Brain microvascular endothelial cell (primary cell): Measurements from ENCODE around the gene MLLT10.
"Not testable (repeated sequence)": the region's sequence is repeated elsewhere in the genome, so short reads cannot be mapped to it uniquely, and the experiment has no call there.

ENCODE experiments used
- DNase-seq: peaks from one replicate; pipeline ENCODE4 v3.0.0-alpha.2; 2020
- H3K27ac ChIP-seq: fragments of 250-450 bp; sonication (Bioruptor Pico); 2 replicates; pipeline ENCODE4 v1.5.1; 2020; ENCODE audit warnings: mild to moderate bottlenecking, moderate library complexity
- H3K27me3 ChIP-seq: fragments of 250-450 bp; sonication (Bioruptor Pico); replicated peaks from 2 replicates; pipeline ENCODE4 v1.5.1; 2020; ENCODE audit warnings: mild to moderate bottlenecking
- H3K36me3 ChIP-seq: fragments of 250-450 bp; sonication (Bioruptor Pico); replicated peaks from 2 replicates; pipeline ENCODE4 v1.5.1; 2020; ENCODE audit warnings: mild to moderate bottlenecking
- H3K4me3 ChIP-seq: 2 replicates; pipeline ENCODE4 v1.5.1; 2011; ENCODE audit warnings: low read depth, mild to moderate bottlenecking, control low read depth, low read length, moderate library complexity
- in situ Hi-C: cut with HindIII; loops from 2 replicates; pipeline ENCODE4 v1.10.0; 2017; ENCODE audit warnings: low sequenced_read_pairs, low pct_ligation_motif_present
- TF ChIP-seq, protein P1 (sequence below): IDR thresholded peaks from 2 replicates; pipeline ENCODE4 v1.5.1; 2011; ENCODE audit warnings: low read depth, mild to moderate bottlenecking, moderate library complexity, low read length, control low read depth, inconsistent platforms; ENCODE audit errors: missing control alignments

MLLT10 gene

DNA sequence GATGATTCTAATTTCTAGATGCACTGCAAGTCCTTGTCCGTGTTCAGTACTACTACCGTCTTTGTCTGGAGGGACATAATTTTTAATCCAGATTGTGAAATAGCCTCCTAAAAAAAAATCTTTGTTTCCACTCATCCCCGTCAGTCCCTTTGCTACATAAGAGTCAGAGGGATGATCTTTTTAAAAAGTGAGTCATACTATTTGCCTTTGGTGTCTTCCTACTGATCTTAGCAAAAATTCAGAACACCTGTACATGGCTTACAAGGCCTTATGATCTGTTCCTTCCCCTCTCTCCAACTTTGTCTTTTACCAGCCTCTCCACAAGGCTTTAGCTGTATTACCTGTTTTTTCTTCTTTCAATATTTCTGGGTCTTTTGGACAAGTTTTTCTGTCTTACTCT, 173.5 kb downstream of the MLLT10 start:
- H3K27ac ChIP-seq = no peak overlapping the region
- TF ChIP-seq, protein P1, sequence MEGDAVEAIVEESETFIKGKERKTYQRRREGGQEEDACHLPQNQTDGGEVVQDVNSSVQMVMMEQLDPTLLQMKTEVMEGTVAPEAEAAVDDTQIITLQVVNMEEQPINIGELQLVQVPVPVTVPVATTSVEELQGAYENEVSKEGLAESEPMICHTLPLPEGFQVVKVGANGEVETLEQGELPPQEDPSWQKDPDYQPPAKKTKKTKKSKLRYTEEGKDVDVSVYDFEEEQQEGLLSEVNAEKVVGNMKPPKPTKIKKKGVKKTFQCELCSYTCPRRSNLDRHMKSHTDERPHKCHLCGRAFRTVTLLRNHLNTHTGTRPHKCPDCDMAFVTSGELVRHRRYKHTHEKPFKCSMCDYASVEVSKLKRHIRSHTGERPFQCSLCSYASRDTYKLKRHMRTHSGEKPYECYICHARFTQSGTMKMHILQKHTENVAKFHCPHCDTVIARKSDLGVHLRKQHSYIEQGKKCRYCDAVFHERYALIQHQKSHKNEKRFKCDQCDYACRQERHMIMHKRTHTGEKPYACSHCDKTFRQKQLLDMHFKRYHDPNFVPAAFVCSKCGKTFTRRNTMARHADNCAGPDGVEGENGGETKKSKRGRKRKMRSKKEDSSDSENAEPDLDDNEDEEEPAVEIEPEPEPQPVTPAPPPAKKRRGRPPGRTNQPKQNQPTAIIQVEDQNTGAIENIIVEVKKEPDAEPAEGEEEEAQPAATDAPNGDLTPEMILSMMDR = no peak
- in situ Hi-C loops = no loop called here
- no peak for DNase-seq
- no peak overlapping the region for H3K4me3 ChIP-seq
- no peaks in the 10 kb centered on the region for H3K36me3 ChIP-seq
- H3K27me3 ChIP-seq = no peaks in the 10 kb centered on the region

DNA sequence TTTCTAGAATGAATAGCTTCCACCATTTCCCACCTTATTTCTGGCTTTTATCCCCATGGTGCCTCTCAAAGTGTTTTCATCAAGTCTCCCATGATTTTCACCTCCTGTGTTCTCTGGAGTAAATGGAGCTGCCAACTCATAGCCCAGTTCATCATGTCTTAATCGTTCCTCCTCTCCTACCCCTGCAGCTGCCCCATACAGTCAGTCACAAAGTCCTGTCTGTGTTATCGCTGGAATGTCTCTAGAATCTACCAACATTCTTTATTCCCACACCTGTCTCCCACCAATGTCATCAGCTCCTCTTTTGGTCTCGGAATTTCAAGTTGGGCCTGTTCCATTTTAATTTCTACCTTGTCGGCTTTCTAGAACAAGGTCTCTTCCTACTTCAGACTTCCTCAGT, 178.9 kb downstream of the MLLT10 start:
- Histone ChIP-seq H3K36me3 (peaks cover 9% of the 10 kb centered on the region), H3K4me3 (no peak overlapping the region), H3K27ac (no peak overlapping the region), H3K27me3 (no peaks in the 10 kb centered on the region)
- in situ Hi-C loops = no loop called here
- TF ChIP-seq, protein P1 = no peak
- DNase-seq = no peak

DNA sequence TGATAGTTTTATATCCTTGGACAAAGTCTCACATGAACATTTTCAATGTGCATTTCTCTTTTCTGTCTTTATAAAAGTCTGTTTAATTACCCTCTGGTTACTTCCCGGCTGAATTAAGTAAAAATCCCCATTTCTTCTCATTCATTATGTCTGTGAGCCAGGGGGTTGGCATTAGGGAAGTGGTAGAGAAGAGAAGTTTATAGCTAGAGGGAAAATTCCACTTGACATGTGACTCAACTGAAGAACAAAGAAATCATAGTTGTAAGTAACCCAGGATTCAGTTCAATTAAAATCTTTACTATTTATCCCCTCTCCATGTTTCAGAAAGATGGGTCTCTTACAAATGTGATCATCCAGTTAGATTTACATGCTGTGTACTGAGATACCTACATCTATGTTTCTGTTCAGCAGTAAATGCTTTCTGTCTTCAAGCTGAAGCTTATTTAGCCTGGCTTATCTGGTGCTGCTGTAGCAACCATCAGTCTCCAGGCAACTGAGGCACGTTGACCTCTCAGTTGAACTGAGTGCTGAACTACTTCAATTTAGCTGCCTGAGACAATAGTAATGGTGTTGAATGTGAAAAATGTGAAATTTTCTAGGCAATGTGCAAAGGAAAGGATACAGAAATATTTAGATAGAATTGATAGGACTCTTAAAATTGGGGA, 181.6 kb downstream of the MLLT10 start:
- TF ChIP-seq, protein P1 = no peak
- in situ Hi-C loops = no loop called here
- peaks cover 12% of the 10 kb centered on the region for H3K36me3 ChIP-seq
- no peaks in the 10 kb centered on the region for H3K27me3 ChIP-seq
- DNase-seq = no peak
- H3K4me3 ChIP-seq = no peak overlapping the region
- no peak overlapping the region for H3K27ac ChIP-seq

DNA sequence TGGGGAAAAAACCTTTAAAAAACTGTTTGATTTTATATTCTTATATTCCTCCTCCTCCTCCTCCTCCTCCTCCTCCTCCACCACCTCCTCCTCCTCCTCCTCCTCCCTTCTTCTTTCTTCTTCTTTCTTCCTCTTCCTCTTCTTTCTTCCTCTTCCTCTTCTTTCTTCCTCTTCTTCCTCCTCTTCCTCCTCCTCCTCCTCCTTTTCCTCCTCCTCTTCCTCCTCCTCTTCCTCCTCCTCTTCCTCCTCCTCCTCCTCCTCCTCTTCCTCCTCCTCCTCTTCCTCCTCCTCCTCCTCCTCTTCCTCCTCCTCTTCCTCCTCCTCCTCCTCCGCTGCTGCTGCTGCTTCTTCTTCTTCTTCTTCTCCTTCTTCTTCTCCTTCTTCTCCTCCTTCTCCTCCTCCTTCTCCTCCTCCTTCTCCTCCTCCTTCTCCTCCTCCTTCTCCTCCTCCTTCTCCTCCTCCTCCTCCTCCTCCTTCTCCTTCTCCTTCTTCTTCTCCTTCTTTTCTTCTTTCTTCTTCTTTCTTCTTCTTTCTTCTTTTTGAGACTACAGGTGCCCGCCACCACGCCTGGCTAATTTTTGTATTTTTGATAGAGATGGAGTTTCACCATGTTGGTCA, 183.5 kb downstream of the MLLT10 start:
- H3K27me3 ChIP-seq, in situ Hi-C loops, H3K27ac ChIP-seq, DNase-seq, H3K4me3 ChIP-seq: not testable (repeated sequence)
- H3K36me3 ChIP-seq = peaks cover 12% of the 10 kb centered on the region

DNA sequence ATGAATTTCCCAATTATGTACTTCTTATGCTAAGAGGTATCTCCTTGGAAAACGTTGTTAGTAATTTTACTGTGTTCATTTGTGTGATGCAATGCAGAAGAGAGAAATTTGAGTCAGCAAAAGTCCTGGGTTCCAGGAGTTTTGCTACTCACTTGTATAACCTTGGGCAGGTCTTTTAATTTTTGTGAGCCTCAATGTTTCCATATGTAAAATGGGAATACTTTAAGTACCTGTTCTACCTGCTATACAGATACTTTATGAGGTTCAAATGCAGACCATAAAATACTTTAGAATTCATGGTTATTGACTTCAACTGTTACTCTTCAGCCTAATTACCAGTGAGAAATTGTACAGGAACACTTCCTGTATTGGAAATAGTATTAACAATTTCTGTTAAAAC, 185.5 kb downstream of the MLLT10 start:
- Histone ChIP-seq H3K27me3 (no peaks in the 10 kb centered on the region), H3K36me3 (peaks cover 7% of the 10 kb centered on the region), H3K27ac (no peak overlapping the region), H3K4me3 (no peak overlapping the region)
- TF ChIP-seq, protein P1 = no peak
- DNase-seq = no peak
- in situ Hi-C loops = no loop called here

DNA sequence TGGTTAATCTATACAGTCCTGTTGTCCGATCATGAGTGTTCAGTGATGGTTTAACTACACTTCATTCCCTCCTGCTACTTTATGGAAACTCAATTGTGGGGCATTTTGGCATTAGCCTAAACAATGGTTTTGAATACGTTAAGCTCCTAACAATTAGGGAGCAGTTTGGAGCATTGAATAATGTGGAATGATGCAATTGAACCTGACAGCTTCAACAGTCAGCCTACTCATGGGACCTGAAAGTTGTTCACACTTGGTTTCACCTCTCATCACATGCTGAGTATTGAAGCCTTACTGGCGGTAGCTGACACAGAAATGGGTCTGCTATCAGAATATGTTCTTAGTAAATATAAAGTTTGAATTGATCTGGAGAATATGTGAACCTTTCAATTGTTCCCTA, 186.1 kb downstream of the MLLT10 start:
- H3K36me3 ChIP-seq = peaks cover 3% of the 10 kb centered on the region
- no peak for DNase-seq
- no peak overlapping the region for H3K27ac ChIP-seq
- TF ChIP-seq, protein P1 = no peak
- in situ Hi-C loops = no loop called here
- no peaks in the 10 kb centered on the region for H3K27me3 ChIP-seq
- no peak overlapping the region for H3K4me3 ChIP-seq
